Measurements from ENCODE around the gene PRLH.

DNA sequence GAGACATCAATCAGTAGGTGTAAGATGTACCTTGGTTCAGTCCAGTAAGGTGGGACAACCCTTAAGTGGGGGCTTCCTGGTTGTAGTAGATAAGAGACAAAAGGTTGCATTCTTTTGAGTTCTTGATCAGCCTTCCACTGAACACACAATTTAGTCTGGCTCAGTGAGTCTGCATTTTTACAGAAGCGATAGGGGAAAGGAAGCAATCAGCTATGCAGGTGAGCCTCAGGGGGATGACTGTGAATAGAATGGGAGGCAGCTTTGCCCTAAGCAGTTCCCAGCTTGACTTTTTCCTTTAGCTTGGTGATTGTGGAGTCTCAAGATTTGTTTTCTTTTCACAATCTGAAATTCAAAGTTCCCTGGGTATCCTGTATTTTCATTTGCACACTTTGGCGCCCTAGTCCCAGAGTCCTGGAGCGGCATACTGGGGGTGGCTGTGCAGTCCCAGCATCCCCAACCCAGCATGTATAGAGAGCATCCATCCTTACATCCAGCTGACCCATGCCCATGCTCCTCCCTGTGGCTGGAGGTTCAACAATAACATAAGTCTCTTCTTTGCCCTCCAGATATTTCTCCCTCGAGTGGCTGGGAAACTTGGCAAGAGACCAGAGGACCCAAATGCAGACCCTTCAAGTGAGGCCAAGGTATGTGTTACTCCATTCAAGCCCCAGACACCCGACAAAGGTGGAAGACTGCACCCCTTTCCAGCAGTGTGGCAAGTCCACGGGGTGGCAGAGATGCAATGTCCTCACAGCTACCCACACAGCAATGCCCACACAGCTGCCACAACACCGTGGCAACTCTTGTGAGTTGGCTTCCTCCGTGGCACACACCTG, 20.1 kb upstream of the PRLH start:
- TF ChIP-seq EZH2 (IDR thresholded peaks at IDR 0.05; ENCODE audit: low read length, missing control alignments) = no peak
- TF ChIP-seq, protein P1, sequence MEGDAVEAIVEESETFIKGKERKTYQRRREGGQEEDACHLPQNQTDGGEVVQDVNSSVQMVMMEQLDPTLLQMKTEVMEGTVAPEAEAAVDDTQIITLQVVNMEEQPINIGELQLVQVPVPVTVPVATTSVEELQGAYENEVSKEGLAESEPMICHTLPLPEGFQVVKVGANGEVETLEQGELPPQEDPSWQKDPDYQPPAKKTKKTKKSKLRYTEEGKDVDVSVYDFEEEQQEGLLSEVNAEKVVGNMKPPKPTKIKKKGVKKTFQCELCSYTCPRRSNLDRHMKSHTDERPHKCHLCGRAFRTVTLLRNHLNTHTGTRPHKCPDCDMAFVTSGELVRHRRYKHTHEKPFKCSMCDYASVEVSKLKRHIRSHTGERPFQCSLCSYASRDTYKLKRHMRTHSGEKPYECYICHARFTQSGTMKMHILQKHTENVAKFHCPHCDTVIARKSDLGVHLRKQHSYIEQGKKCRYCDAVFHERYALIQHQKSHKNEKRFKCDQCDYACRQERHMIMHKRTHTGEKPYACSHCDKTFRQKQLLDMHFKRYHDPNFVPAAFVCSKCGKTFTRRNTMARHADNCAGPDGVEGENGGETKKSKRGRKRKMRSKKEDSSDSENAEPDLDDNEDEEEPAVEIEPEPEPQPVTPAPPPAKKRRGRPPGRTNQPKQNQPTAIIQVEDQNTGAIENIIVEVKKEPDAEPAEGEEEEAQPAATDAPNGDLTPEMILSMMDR (conservative IDR thresholded peaks at IDR 0.05 in 1 of 2, IDR thresholded peaks at IDR 0.05 in 1 of 2; ENCODE audit: low read depth in 1 of 2, low read length in 2 of 2) = no peak

Measured in fibroblast of lung (primary cell).